Measurements from ENCODE around the gene CNGB1. TPM values are rescaled to one million over a fixed set of nuclear protein-coding genes. Genes with fewer than 3 reads are reported as not detected.

Gene CNGB1
- total RNA-seq: under 1 TPM in 1 of 2 donors, not detected in 1; 0.34 TPM

DNA sequence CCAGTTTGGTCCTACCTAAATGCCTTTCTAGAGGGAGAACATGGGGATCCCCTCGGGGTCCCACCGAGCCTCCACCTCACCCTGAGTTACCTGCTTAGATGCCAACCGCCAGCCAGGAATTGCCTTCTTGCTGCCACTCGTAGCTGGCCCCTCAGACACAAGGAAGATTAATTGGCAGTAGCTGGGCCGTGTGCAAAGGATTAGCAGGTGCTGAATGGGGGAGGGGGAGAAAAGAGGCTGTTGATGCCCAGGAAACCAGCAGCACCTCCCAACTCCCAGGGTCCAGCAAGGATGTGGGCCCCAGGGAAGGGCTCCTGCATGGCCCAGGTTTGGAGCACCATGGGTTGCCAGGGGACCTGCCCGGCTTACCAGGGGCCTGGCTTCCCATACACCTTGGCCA lies at the start of gene CNGB1:
TSS of gene CNGB1 (minus strand) at position 159 of the 400 bp plus-strand sequence. CDS start 3,842 bp downstream, outside the sequence.
- no peak for TF ChIP-seq CTCF (IDR thresholded peaks at IDR 0.05)
- no peak for TF ChIP-seq POLR2A (IDR thresholded peaks at IDR 0.05)
- TF ChIP-seq POLR2AphosphoS5 (IDR thresholded peaks at IDR 0.05): no peak
- no peaks in the 10 kb centered on the region for H3K27me3 ChIP-seq (replicated peaks; ENCODE audit: insufficient read depth)
- H3K36me3 ChIP-seq: no peaks in the 10 kb centered on the region
- H3K4me3 ChIP-seq: no peak within 1 kb of the TSS
- H3K27ac ChIP-seq: no peak within 1 kb of the TSS
- WGBS: 71% methylated on average over 6 of the region's 6 CpGs
- H3K9me3 ChIP-seq: no peaks in the 10 kb centered on the region
- no peaks in the 10 kb centered on the region for H3K4me1 ChIP-seq (replicated peaks)
- intact Hi-C loops (cut with DNase I): no loop called here
- DNase-seq (ENCODE audit: low spot score): no peak

- 77% methylated on average over 8 of the region's 8 CpGs for WGBS
- Histone ChIP-seq H3K27ac (no peak overlapping the region), H3K4me3 (no peak overlapping the region), H3K36me3 (no peaks in the 10 kb centered on the region), H3K4me1 (replicated peaks) (peaks cover 29% of the 10 kb centered on the region), H3K27me3 (replicated peaks; ENCODE audit: insufficient read depth) (no peaks in the 10 kb centered on the region), H3K9me3 (no peaks in the 10 kb centered on the region)
- TF ChIP-seq POLR2A (IDR thresholded peaks at IDR 0.05) (no peak), CTCF (IDR thresholded peaks at IDR 0.05) (no peak), POLR2AphosphoS5 (IDR thresholded peaks at IDR 0.05) (no peak)
- DNase-seq (ENCODE audit: low spot score): no peak
- intact Hi-C loops (cut with DNase I): loop anchor here (5.0 to 10.0 kb wide), 3 partner anchors 107 to 475 kb away; partner anchors contain the start of genes CFAP20 and CSNK2A2
These were observed 49.1 kb upstream of the CNGB1 start for GRCh38 chr16:58019866-58020538.

DNA sequence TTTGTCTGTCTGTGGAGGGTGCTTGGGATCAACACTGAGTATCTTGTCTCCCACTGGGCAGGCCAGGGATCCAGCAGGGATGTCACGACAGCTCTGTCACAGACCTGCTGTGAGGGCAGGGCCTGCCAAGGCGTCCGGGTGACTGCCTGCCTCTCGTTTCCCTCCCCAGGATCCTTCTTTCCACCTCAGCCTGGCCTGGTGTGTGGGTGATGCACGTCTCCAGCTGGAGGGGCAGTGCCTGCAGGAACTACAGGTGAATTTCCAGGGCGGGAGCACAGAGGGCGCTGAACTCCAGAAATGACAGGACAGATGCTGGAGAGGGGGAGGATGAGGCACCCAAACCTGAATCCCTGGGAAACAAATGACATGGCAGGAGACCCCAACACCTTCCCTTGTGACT lies 47.9 kb upstream of the CNGB1 start:
- intact Hi-C loops (cut with DNase I): no loop called here
- H3K27ac ChIP-seq: no peak overlapping the region
- no peaks in the 10 kb centered on the region for H3K27me3 ChIP-seq (replicated peaks; ENCODE audit: insufficient read depth)
- H3K4me3 ChIP-seq: no peak overlapping the region
- WGBS: 78% methylated on average over 7 of the region's 7 CpGs
- TF ChIP-seq POLR2AphosphoS5 (IDR thresholded peaks at IDR 0.05) (no peak), POLR2A (IDR thresholded peaks at IDR 0.05) (no peak), CTCF (IDR thresholded peaks at IDR 0.05) (no peak)
- peaks cover 29% of the 10 kb centered on the region for H3K4me1 ChIP-seq (replicated peaks)
- DNase-seq (ENCODE audit: low spot score): no peak
- H3K36me3 ChIP-seq: no peaks in the 10 kb centered on the region
- no peaks in the 10 kb centered on the region for H3K9me3 ChIP-seq

- WGBS: 47% methylated on average over 12 of the region's 12 CpGs
- Histone ChIP-seq H3K27me3 (replicated peaks; ENCODE audit: insufficient read depth) (no peaks in the 10 kb centered on the region), H3K36me3 (no peaks in the 10 kb centered on the region), H3K9me3 (no peaks in the 10 kb centered on the region), H3K4me1 (replicated peaks) (peaks cover 11% of the 10 kb centered on the region), H3K4me3 (no peak overlapping the region), H3K27ac (no peak overlapping the region)
- intact Hi-C loops (cut with DNase I): no loop called here
- DNase-seq (ENCODE audit: low spot score): no peak
- TF ChIP-seq POLR2AphosphoS5 (IDR thresholded peaks at IDR 0.05) (no peak), CTCF (IDR thresholded peaks at IDR 0.05) (no peak), POLR2A (IDR thresholded peaks at IDR 0.05) (no peak)
These were observed 46.0 kb upstream of the CNGB1 start for GRCh38 chr16:58016840-58017446.

All from prostate gland (tissue), 2 donors.